Breast epithelium (tissue), 3 donors: ENCODE results near the gene SAP30BP.

ENCODE experiments used
- POLR2A ChIP-seq: fragments of 450-650 bp; IDR thresholded peaks from one replicate; pipeline ENCODE4 v1.6.1; 2016; ENCODE audit warnings: antibody characterized with exemption, mild to moderate bottlenecking, moderate library complexity
- POLR2AphosphoS5 ChIP-seq, 3 donors: sonication (generic); formaldehyde crosslinking; IDR thresholded peaks; one replicate each; pipeline ENCODE4 v1.6.1; 2017; ENCODE audit warnings: antibody characterized with exemption in 3 of 3
- TF ChIP-seq, protein P1 (sequence below), 3 donors: fragments of 450-650 bp; IDR thresholded peaks; one replicate each; pipeline ENCODE4 v1.5.1; 2016 to 2017; ENCODE audit warnings: antibody characterized with exemption in 3 of 3, mild to moderate bottlenecking in 3 of 3, moderate library complexity in 3 of 3

GRCh38 chr17:75624021-75624420, 43.1 kb upstream of the SAP30BP start:
- TF ChIP-seq, protein P1, sequence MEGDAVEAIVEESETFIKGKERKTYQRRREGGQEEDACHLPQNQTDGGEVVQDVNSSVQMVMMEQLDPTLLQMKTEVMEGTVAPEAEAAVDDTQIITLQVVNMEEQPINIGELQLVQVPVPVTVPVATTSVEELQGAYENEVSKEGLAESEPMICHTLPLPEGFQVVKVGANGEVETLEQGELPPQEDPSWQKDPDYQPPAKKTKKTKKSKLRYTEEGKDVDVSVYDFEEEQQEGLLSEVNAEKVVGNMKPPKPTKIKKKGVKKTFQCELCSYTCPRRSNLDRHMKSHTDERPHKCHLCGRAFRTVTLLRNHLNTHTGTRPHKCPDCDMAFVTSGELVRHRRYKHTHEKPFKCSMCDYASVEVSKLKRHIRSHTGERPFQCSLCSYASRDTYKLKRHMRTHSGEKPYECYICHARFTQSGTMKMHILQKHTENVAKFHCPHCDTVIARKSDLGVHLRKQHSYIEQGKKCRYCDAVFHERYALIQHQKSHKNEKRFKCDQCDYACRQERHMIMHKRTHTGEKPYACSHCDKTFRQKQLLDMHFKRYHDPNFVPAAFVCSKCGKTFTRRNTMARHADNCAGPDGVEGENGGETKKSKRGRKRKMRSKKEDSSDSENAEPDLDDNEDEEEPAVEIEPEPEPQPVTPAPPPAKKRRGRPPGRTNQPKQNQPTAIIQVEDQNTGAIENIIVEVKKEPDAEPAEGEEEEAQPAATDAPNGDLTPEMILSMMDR (IDR thresholded peaks at IDR 0.05), result no peak
- TF ChIP-seq POLR2A, result no peak
- no peak for TF ChIP-seq POLR2AphosphoS5 (IDR thresholded peaks at IDR 0.05)
